GM19397 (cell line): ENCODE data around the gene CACNA2D2.
"Not testable (repeated sequence)": the region's sequence is repeated elsewhere in the genome, so short reads cannot be mapped to it uniquely, and the experiment has no call there.

Source experiments
- ATAC-seq: cut with Tn5 transposase; IDR thresholded peaks from one replicate; pipeline ENCODE4 v1.9.1; 2021; ENCODE audit warnings: mild to moderate bottlenecking, moderate library complexity; ENCODE audit not compliant: unreplicated experiment

CACNA2D2 gene

DNA sequence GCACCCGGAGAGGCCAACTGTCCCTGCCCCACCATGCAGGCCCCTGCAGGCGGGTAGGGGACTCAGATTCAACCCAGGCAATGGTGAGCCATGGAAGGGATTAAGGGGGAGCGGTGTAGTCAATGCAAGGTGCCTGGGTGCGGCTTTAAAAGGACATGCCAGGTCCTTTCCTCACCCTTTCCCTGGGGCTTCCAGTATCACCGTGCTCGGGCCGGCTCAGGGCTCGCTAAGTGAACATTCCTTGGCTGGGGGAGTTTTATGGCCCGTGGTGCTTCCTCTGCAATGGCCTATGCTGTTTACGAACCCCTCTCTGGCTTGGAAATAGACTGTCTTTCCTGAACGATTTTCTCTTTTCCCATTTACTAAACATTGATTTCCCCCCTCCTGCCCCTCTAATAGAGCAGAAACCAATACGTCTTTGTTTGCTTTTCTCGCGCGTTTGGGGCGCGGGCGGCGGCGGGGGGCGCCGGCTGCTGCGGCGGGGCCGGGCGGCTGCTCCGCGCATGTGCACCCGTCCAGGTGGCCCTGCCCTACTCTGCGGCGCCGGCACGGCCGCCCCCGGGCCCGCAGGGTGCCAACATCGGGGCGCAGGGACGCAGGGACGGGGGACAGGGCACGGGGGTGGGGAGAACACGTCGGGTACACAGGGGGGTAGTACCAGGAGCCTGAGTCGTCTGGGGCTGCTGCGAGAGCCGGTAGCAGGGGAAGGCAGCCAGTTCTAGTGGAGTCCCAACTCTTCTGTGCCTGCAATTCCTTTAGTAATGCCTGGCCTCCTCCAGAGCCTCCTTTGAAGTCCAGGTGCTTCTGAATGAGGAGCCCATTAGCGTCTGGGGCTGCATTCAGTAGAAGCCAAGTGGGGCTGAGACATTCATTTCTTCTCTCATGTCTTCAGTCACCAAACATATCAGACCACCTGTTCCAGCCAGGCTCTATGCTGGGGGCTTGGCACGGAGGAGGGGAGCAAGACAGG, 26.9 kb upstream of the CACNA2D2 start:
- ATAC-seq, result no peak

DNA sequence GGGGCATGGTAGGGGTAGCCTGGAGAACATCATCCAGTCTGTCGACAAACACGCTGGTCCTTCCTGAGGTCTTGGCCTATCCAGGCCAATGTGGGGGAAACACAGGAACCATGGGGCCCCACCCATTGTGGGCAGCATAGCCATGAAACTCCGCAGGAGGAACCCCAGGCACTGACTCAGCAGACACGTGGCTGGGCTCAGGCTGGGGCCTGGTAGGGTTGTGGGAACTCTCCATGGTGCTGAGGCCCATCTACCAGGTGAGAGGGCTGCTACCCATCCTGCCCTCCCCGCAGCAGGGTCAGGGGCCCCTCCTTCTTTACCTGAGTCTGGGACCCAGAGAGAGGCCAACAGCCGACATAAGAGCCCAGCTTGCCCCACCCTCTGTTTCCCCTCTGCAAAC, 22.6 kb upstream of the CACNA2D2 start:
- ATAC-seq, result no peak

- no peak for ATAC-seq
Measured at GRCh38 chr3:50525191-50525910, 21.9 kb upstream of the CACNA2D2 start.

- ATAC-seq, result no peak
Measured at GRCh38 chr3:50524746-50525145, 21.3 kb upstream of the CACNA2D2 start.

DNA sequence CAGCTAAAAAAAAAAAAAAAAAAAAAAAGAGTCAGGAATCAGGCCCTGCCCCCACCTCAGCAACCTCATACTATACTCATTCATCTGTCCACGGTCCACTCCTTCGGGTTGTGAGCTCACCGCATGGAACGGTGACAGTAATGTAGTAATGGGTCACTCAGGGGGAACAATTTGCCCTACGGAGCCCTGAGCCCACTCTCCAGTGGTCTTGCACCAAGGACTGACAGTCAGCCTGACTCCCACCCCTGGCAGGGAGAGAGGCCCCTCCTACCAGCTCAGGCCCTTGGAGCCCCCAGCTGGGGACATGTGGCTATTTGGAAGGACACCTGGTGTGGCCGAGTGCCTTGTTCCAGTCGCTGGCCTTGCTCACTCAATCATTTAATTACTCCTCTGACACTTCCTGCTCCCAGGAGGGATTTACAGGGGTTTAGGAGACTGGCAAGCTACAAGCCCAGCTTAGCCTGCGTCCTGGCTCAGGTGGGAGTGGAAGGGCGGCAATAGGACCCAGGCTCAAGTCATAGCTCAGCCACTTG, 19.9 kb upstream of the CACNA2D2 start:
- ATAC-seq, result no peak

- no peak for ATAC-seq
Measured at GRCh38 chr3:50521572-50521971, 18.1 kb upstream of the CACNA2D2 start.

- ATAC-seq, result no peak
Measured at GRCh38 chr3:50520849-50521248, 17.4 kb upstream of the CACNA2D2 start.

DNA sequence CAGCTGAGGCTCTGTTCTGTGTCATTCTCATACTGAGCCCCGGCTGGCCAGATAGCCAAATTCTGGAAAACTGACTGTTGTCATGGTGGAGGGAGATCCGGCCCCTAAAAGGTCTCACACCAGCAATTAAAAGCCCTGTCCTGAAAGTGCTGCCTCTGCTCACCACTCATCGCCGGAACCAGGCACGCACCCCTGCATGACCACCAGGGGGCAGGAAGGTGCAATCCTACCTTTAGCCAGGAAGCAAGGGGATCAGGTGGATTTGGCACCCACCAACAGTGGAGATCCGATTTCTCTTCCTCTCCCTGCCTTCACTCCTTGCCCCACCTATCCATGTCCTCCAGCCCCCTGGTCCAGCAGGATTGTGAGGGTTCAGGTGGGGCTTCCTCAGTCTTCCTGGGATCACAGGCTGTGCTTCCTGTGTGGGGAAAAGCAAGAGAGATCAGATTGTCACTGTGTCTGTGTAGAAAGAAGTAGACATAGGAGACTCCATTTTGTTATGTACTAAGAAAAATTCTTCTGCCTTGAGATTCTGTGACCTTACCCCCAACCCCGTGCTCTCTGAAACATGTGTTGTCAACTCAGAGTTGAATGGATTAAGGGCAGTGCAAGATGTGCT, 16.1 kb upstream of the CACNA2D2 start:
- ATAC-seq, result no peak

DNA sequence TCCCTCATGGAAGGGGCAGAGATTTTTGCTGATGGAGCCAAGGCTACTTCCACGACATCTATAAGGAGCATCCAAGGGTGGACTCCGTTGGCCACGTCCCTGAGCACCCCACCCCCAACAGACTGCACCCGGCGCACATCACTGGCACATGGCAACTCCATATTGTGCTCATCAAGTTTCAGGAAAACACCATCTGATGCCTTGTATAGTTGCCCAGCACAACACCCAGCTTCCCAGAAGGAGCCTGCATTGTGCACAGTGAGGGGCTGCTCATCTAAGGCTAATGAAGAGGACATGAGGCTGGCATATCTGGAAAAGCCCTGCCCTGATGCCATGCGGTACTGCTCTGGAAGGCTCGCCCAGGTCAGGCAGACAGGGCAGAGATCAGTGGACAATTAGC, 15.0 kb upstream of the CACNA2D2 start:
- ATAC-seq, result no peak

DNA sequence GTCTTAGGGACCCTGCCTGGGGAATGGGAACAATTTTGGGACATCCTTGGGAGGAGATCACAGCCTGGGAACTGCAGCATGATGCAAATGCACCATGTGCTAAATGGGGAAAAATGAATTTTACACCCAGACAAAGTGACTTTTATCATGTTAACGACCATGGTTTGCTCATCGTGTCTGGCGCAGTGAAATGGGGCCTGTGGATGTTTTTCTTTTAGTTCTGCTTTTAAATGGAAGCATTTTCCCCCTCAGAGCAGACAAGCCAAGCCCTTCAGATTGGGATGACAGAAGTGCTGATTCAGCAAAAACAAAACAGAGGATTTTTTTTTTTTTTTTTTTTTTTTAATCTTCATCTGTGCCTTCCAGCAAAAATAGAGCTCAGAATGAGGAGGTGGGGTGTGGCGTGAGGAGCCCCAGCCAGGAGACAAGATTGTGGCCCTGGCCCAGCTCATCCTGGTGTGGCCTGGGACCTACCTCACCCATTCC, 14.3 kb upstream of the CACNA2D2 start:
- no peak for ATAC-seq

DNA sequence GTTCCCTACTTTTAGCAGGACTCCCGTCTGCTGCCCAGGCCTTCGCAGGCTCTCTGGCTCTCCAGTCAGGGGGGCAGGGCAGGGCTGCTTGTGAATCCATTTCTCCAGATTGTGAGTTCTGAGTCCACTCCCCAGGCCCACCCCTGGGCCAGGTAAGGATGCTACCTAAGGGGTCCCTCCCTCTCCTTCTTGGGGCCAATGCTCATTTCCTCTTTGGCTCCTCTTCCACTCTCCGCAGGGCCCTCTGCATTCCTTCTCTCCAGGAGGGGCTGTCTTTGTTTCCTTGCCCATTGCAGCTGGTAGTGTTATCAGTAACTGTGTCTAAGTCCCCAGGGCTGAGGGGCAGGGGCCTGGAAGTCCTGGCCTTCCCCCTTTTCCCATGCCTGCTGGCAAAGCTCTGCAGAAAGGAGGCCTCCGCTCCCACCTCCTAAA, 13.0 kb upstream of the CACNA2D2 start:
- no peak for ATAC-seq

DNA sequence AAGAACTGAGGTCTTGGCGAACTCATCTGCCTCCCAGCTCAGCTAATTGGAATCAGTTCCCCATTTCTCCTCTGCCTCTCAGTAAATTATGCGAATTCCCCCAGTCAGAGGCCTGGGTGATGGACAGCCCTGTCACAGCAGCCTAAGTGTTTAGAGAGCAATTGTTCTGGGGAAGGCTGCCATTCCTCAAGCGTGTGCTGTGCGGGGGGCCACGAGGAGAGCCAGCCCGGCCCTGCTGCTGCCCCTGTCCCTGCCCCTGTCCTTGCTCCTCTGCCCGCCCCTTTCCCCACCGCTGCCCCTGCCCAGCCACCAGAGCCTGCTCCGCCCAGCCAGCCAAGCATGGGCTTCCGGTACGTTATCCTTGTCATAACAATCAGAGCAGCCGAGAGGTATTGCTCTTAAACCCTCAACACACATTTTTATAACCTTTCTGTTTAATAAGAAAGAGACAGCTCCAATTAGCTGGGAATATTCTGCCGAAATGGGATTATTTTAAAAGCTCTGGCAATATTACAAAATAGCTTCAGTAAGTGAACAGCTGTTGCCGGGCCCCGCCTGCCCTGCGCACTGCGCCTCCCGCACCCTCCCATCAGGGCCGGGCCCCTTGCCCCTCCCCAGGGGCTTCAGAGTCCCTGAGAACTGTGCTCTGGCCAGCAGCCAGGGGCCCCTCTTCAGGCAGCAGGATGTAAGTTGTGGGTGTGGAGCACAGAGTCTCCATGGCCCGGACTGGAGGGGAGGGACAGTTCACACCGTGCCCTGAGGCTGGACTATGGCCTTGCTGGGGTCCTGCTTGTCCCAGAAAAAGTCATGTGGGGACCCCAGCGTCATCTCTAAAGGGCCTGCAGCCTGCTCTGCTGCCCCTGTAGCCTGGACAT, 12.4 kb upstream of the CACNA2D2 start:
- no peak for ATAC-seq

- ATAC-seq, result not testable (repeated sequence)
Measured at GRCh38 chr3:50512908-50513307, 9.5 kb upstream of the CACNA2D2 start.

DNA sequence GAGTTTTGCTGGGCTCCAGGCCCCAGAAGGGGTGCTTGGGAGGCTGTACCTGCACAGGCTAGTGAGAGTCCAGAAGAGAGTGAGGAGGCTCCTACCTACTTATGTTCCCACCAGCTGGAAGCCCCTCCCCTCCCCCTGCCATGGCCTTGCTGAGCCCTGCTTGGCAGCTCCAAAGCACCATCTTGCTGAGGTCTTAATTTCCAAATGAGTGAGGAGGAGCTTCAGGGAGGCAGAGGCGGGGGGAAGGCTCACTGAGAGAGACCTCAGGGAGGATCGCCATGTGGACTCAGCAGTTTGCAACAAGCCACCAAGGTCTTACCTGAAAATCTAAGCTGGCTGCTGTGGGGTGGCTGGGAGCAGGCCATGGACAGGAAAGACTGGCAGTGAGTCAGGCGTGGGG, 8.7 kb upstream of the CACNA2D2 start:
- ATAC-seq, result no peak

GRCh38 chr3:50510325-50510724, 6.9 kb upstream of the CACNA2D2 start:
- ATAC-seq, result no peak

DNA sequence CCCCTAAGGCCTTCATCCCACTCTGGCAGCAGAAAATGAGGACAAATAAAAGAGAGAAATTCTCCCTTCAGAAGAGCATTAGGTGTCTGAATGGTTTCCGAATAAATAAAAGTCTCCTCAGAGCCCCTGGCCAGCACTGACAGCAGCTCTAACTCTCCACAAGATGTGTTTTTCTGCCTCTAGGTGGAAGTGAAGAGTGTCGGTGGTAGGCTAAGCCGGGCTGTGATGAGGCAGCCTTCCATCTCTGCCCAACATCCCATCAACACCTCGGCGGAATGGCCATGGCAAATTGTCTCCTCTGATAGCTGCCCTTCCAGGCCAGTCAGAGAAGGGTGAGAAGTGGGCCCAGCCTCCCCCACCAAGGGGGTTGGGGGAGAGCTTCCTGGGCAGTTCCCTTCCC, 6.3 kb upstream of the CACNA2D2 start:
- no peak for ATAC-seq

DNA sequence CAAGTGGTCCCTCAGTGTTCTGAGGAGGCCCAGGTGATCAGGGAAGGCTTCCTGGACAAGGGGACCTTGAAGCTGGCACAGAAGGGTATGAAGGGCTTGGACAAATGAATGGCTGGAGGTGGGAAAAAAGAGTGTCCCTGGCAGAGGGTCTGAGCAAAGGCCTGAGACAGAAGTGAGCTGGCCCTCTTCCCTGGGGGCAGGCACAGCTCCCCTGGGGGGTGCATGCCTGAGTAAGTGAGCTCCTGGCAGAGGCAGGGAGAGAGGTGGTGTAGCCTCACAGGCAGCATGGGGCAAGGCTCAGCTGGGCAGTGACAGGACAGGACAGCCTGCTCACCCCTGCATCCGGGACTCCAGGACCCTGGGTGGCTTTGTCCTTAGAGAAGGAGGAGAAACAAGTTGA, 5.4 kb upstream of the CACNA2D2 start:
- ATAC-seq, result no peak

GRCh38 chr3:50506169-50506568, 2.7 kb upstream of the CACNA2D2 start:
- no peak for ATAC-seq

GRCh38 chr3:50504681-50505080, 1.2 kb upstream of the CACNA2D2 start:
- no peak for ATAC-seq
